ENCODE results near the gene NPM3. TPM values are rescaled to one million over a fixed set of nuclear protein-coding genes. Genes with fewer than 3 reads are reported as not detected.
A peak's percentile ranks its signal among the peaks of the same experiment; 100 is the strongest.

NPM3 gene
- total RNA-seq, 2 experiments from 2014 or later, result 15.5 to 15.8 TPM

- no peaks in the 10 kb centered on the region for H3K9me3 Mint-ChIP-seq
- ATAC-seq (ENCODE audit: poor library complexity), result no peak
- no peak overlapping the region for H3K27ac ChIP-seq (ENCODE audit: low read depth in 1 of 2, low read length in 2 of 2)
- H3K4me1 Mint-ChIP-seq (ENCODE audit: low read depth), result peaks cover 77% of the 10 kb centered on the region
- H3K4me3 Mint-ChIP-seq, result peak overlapping the region; percentile 78
- peaks cover 63% of the 10 kb centered on the region for H3K4me1 ChIP-seq (ENCODE audit: insufficient read depth, low read length)
- H3K27me3 Mint-ChIP-seq, result peaks cover 25% of the 10 kb centered on the region
- peaks cover 24% of the 10 kb centered on the region for H3K36me3 ChIP-seq (ENCODE audit: insufficient read depth, low read length)
- peaks cover 29 to 30% of the 10 kb centered on the region in 2 experiments for H3K27me3 ChIP-seq (ENCODE audit: control insufficient read depth in 1 of 2, insufficient read depth in 2 of 2, low read length in 2 of 2)
- ChIA-PET CTCF (interaction anchor here (0.6 to 2.0 kb wide), 15 partner anchors 8 to 252 kb away, joined by 3 to 8 read pairs (median 4); partner anchors contain the start of gene OGA), POLR2A (interaction anchor here (1.3 to 2.3 kb wide), 3 partner anchors 8 to 37 kb away, joined by 3 to 12 read pairs (median 12); partner anchors contain the start of gene OGA)
- H3K4me3 ChIP-seq (ENCODE audit: low read length), result no peak overlapping the region
- no peak for DNase-seq
- intact Hi-C loops (cut with DNase I, micrococcal nuclease), result loop anchor here (2.0 to 10.0 kb wide), 6 partner anchors 51 to 569 kb away; partner anchors contain the start of gene ARMH3 (in 1 of the 2)
- TF ChIP-seq CTCF (IDR thresholded peaks at IDR 0.05), result no peak
- H3K27ac Mint-ChIP-seq, result no peak overlapping the region
- H3K36me3 Mint-ChIP-seq (ENCODE audit: low read depth), result peaks cover 33% of the 10 kb centered on the region
- H3K9me3 ChIP-seq (ENCODE audit: control insufficient read depth in 1 of 2, insufficient read depth in 1 of 2, low read length in 2 of 2), result peaks cover 0 to 15% of the 10 kb centered on the region in 2 experiments
Measured at GRCh38 chr10:101781655-101781983, 1.6 kb downstream of the NPM3 start.

GRCh38 chr10:101780818-101781654, 2.2 kb downstream of the NPM3 start:
- Mint-ChIP-seq H3K4me1 (ENCODE audit: low read depth) (peaks cover 75% of the 10 kb centered on the region), H3K36me3 (ENCODE audit: low read depth) (peaks cover 27% of the 10 kb centered on the region), H3K27me3 (peaks cover 26% of the 10 kb centered on the region), H3K9me3 (no peaks in the 10 kb centered on the region), H3K27ac (no peak overlapping the region), H3K4me3 (peak overlapping the region; percentile 75)
- peaks cover 30 to 34% of the 10 kb centered on the region in 2 experiments for H3K27me3 ChIP-seq (ENCODE audit: control insufficient read depth in 1 of 2, insufficient read depth in 2 of 2, low read length in 2 of 2)
- H3K4me3 ChIP-seq (ENCODE audit: low read length), result no peak overlapping the region
- peak; percentile 88 for TF ChIP-seq CTCF (IDR thresholded peaks at IDR 0.05)
- intact Hi-C loops (cut with DNase I, micrococcal nuclease), result loop anchor here (2.0 to 10.0 kb wide), 6 partner anchors 51 to 568 kb away; partner anchors contain the start of gene ARMH3 (in 1 of the 2)
- ChIA-PET POLR2A (interaction anchor here (0.7 to 2.2 kb wide), 4 partner anchors 14 to 785 kb away, joined by 3 to 12 read pairs (median 4); partner anchors contain the start of gene OGA), CTCF (interaction anchor here (0.6 to 2.0 kb wide), 16 partner anchors 8 to 279 kb away, joined by 3 to 8 read pairs (median 4); partner anchors contain the start of gene OGA)
- peaks cover 67% of the 10 kb centered on the region for H3K4me1 ChIP-seq (ENCODE audit: insufficient read depth, low read length)
- H3K36me3 ChIP-seq (ENCODE audit: insufficient read depth, low read length), result peaks cover 18% of the 10 kb centered on the region
- H3K9me3 ChIP-seq (ENCODE audit: control insufficient read depth in 1 of 2, insufficient read depth in 1 of 2, low read length in 2 of 2), result peaks cover 0 to 15% of the 10 kb centered on the region in 2 experiments
- ATAC-seq (ENCODE audit: poor library complexity) (peak; percentile 63), DNase-seq (peak; percentile 47 to 86 (median 66))
- no peak overlapping the region for H3K27ac ChIP-seq (ENCODE audit: low read depth in 1 of 2, low read length in 2 of 2)

- ChIA-PET POLR2A (interaction anchor here (0.7 to 2.2 kb wide), 4 partner anchors 15 to 785 kb away, joined by 3 to 12 read pairs (median 4); partner anchors contain the start of gene OGA), CTCF (interaction anchor here (0.7 to 2.0 kb wide), 4 partner anchors 9 to 280 kb away, joined by 3 to 8 read pairs (median 3); no protein-coding TSS in a partner anchor)
- Histone ChIP-seq H3K4me1 (ENCODE audit: insufficient read depth, low read length) (peaks cover 70% of the 10 kb centered on the region), H3K36me3 (ENCODE audit: insufficient read depth, low read length) (peaks cover 11% of the 10 kb centered on the region), H3K27ac (ENCODE audit: low read depth in 1 of 2, low read length in 2 of 2) (no peak overlapping the region), H3K27me3 (ENCODE audit: control insufficient read depth in 1 of 2, insufficient read depth in 2 of 2, low read length in 2 of 2) (peaks cover 32 to 37% of the 10 kb centered on the region in 2 experiments), H3K9me3 (ENCODE audit: control insufficient read depth in 1 of 2, insufficient read depth in 1 of 2, low read length in 2 of 2) (peaks cover 0 to 17% of the 10 kb centered on the region in 2 experiments), H3K4me3 (ENCODE audit: low read length) (peak overlapping the region; percentile 59)
- TF ChIP-seq CTCF (IDR thresholded peaks at IDR 0.05), result peak; percentile 33
- intact Hi-C loops (cut with DNase I, micrococcal nuclease), result loop anchor here (2.0 to 10.0 kb wide), 6 partner anchors 52 to 568 kb away; partner anchors contain the start of gene ARMH3 (in 1 of the 2)
- no peaks in the 10 kb centered on the region for H3K9me3 Mint-ChIP-seq
- DNase-seq (peak in 1 of 14 experiments; percentile 18), ATAC-seq (ENCODE audit: poor library complexity) (no peak)
- peak overlapping the region; percentile 52 for H3K4me3 Mint-ChIP-seq
- peaks cover 20% of the 10 kb centered on the region for H3K36me3 Mint-ChIP-seq (ENCODE audit: low read depth)
- peaks cover 26% of the 10 kb centered on the region for H3K27me3 Mint-ChIP-seq
- peak overlapping the region; percentile 51 for H3K27ac Mint-ChIP-seq
- peaks cover 67% of the 10 kb centered on the region for H3K4me1 Mint-ChIP-seq (ENCODE audit: low read depth)
Measured at GRCh38 chr10:101780187-101780817, 2.9 kb downstream of the NPM3 start.
